K562 treated with DMSO at 1 percent for 48 hours (cell line): ENCODE results near the gene FDXACB1. TPM values are rescaled to one million over a fixed set of nuclear protein-coding genes. Genes with fewer than 3 reads are reported as not detected.

ENCODE experiments used
- total RNA-seq: library from RNA; unstranded; fragments of 300-600 nt; gene quantifications from 2 replicates; pipeline ENCODE4 v1.2.3, GENCODE V29; 2022; ENCODE audit warnings: low replicate concordance; ENCODE audit errors: extremely low read depth

FDXACB1 gene, protein sequence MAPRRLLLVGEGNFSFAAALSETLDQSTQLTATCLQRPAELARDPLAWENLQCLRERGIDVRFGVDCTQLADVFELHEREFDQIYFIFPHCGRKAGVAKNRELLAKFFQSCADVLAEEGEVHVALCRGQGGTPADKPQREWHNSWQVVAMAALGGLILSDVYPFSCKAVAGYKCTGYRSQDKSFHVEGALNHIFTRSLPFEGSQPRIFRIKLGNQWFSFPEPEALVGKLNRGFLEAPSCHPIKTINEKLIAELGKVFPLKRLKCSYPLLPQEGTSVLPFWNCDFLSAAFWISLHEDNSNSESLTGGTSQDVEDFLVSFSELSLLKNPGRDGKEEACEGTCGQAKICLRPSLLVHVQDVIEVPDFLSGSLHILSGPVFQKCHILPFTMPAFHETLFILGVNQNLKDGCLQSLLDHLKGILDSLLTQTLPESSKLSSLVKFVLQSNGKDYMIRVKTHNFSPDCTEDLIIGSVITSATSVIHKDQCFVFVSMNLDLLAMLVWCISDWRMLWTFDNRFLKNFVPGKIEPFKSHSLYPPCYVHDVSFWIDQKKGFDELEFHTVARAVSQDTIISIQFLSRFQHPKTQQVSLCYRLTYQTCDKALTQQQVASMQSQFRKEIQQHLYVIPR
- not detected in 2 replicates for total RNA-seq

DNA sequence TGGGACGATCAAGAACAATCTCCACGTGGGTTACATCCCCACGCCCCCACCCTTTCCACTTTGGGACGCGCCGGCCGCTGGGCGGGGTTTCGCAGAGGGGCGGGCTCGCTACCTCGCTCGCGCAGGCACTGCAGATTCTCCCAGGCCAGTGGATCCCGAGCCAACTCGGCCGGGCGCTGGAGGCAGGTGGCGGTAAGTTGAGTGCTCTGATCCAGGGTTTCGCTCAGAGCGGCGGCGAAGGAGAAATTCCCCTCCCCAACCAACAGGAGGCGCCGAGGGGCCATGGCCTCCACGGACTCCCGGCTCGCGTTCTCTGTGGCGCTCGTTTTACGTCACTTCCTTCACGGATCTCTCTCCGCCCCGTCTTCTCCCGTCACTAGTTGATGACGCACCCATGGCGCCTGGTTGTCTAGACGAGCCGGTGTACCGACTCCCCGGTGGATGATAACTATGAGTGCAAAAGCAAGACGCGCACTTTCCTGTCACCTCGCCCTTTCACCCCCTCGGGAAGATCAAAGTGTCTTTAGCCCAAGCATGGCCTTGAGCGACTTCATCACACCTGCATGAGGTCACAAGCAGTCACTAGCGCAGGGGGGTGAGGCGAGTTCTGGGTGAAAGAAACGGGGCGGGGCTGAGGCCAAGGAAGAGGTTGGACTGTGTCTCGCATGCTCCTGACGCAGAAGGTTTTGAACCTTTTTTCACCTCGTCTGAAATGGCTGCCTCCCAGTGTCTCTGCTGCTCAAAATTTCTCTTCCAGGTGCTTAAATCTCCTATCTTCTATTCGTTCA lies at the start of gene FDXACB1, which contains the start of gene CFAP68:
Gene FDXACB1, minus strand, starts transcription at position 317 of the 788 bp plus-strand sequence. Its CDS starts 33 bp downstream, at position 284.
Gene CFAP68, plus strand, starts transcription at position 693 of the 788 bp plus-strand sequence. Its CDS starts 20 bp downstream, at position 713.

DNA sequence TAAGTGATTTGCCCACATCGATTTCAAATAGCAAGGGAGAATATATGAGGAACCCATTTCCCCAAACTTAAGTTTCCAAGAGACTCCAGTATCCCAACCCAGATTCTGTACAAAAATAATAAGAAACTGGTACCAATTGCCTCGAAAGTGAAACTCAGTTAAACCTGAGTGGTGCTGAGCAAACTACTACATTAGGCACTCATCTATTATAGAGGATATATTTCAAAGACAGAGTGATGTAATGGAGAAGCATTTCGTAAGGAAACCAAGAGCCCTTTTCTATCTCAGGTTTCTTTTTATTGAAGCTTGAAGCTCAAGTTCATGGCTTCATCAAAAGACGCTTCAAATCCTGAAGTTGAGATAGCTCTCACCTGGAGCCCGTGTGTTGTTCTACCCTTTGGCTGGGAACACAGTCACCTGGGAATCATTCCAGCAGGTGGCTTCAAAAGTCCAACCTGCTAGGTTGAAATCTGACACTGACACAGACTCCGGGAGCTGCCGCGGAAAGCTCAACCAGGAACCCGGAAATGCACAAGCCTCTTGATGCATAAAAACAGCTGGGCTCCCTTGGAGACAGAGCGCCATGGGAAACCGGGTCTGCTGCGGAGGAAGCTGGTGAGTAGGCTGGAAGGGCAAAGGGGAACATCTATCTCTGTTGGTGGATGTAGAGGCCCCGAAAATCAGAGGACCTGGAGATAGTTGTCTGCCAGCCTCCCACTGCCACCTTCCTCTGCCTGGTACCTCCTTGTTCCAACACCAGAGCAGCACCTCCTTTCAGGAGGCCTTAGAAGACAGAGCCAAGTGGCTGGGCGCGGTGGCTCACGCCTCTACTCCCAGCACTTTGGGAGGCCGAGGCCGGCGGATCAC lies 39.7 kb upstream of the FDXACB1 start, which contains the start of gene C11orf52:
Gene C11orf52, plus strand, starts transcription at position 524 of the 867 bp plus-strand sequence. Its CDS starts 60 bp downstream, at position 584.

DNA sequence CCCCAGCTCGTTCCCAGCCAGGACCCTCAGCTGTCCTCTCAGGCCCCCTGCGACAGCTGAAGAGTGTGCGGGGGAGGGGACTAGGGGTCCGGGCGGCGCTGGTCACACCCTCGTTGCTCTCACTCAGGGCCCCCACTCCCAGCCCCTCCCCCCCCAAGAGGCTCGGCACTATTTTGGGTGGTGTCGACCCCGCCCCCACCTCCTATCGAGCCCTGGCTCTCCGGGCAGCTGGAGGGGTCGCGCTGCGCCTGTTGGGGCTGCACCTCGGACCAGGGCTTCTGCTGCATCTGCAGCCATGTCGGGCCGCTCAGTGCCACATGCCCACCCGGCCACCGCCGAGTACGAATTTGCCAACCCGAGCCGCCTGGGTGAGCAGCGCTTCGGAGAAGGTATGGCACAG lies 33.6 kb upstream of the FDXACB1 start, which contains the start of gene HSPB2:
Gene HSPB2, plus strand, starts transcription at position 200 of the 400 bp plus-strand sequence. Its CDS starts 96 bp downstream, at position 296.

DNA sequence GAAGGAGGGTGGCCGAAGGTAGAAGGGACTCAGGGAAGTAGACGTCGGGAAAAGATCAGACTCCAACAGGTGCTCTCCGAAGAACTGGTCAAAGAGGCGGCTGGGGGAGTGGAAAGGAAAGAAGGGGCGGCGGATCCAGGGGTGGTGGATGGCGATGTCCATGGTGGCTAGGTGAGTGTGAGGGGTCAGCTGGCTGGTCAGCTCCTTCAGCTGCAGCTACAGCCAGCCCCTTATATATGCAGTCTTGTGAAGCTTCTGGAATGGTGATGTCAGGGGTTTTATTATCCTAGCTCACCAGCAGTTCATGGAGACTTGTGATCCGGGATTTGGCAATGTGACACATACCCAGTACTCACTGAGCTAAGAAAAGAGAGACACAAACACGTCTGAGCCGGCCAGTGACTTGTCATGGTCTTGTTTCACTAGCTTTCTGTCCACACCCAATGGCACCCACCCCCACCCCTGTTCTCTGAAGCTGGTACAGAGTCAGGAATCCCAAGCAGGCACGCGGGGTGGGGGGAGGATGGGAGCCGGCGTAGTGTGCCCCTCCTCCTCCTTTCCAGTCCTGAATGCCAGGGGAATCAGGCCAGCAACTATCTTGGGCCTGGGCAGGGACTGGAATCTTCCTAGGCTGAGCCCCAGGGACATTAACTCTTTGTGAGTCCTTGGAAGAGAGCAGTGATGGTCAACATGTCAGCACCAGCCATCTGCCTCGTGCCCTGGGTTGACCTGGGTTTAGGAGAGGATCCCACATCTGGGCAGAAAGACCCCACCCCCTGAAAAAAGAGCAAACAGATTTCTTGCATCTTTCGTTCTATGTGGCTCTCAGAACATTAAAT lies 32.8 kb upstream of the FDXACB1 start, which contains the start of gene CRYAB:
Gene CRYAB, minus strand, starts transcription at position 208 of the 839 bp plus-strand sequence. Its CDS starts 46 bp downstream, at position 162.

DNA sequence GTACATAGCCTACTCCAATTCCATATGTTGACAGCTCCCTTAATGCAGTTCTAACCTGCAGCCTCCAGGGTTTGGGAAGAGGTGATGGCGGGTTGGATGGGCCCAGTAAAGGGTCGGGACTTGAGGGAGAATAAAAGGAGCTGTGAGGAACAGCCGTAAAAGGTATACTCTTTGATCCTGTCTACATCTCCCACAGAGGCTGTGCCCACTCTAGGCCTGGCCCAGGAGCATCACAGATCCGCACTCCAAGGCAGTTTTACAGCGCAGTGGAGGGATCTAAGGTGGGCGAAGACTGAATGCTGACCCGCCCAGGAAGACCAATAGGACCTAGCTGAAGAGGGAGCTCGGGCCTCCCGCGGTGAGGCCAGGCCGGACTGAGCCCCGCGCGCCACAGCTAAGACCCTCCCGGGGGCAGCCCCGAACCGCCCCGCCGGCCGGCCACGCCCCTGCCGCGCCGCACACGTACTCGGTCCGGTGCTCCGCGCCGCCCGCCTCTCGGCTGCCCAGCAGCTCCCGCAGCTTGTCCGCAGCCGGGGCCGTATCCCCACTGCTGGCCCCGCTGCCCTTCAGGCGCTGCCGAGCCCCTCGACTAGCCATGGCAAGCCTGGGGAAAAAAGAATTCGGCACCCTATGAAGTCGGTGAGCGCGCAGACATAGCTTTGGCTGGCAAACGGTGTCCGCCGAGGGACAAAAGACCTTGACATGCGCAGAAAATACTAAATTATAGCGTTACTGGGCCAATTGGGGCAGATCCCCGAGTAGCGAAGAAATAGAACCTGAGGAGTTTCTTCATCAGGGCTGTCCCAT lies 7.9 kb downstream of the FDXACB1 start, which contains the start of gene ALG9:
Gene ALG9, minus strand, starts transcription at position 696 of the 807 bp plus-strand sequence. Its CDS starts 99 bp downstream, at position 597.

Other genes with a start within 250 kb of the FDXACB1 start
- gene PPP2R1B, start 112.8 kb downstream of the FDXACB1 start, total RNA-seq, result not detected in 2 replicates
- gene ALG9, start 7.6 kb downstream of the FDXACB1 start, total RNA-seq, result not detected in 2 replicates
- gene CFAP68, start 376 bp upstream of the FDXACB1 start, total RNA-seq, result not detected in 2 replicates
- not detected in 2 replicates for gene CRYAB, start 32.6 kb upstream of the FDXACB1 start, total RNA-seq
- gene HSPB2, start 33.6 kb upstream of the FDXACB1 start, total RNA-seq, result not detected in 2 replicates
- gene C11orf52, start 39.7 kb upstream of the FDXACB1 start, total RNA-seq, result not detected in 2 replicates
- not detected in 2 replicates for gene DIXDC1, start 58.2 kb upstream of the FDXACB1 start, total RNA-seq
- gene DLAT, start 146.2 kb upstream of the FDXACB1 start, total RNA-seq, result not detected in 2 replicates
- not detected in 2 replicates for gene PIH1D2, start 194.9 kb upstream of the FDXACB1 start, total RNA-seq
- not detected in 2 replicates for gene NKAPD1, start 195.1 kb upstream of the FDXACB1 start, total RNA-seq
- 763 TPM in 1 of 2 replicates, not detected in the other for gene TIMM8B, start 207.6 kb upstream of the FDXACB1 start, total RNA-seq
- not detected in 2 replicates for gene SDHD, start 207.7 kb upstream of the FDXACB1 start, total RNA-seq